Measurements from ENCODE around the gene EEF1AKMT3. TPM values are rescaled to one million over a fixed set of nuclear protein-coding genes. Genes with fewer than 3 reads are reported as not detected.
A peak's percentile ranks its signal among the peaks of the same experiment; 100 is the strongest.

The EEF1AKMT3 gene
- total and polyA plus RNA-seq, 4 donors: 3.6 to 11.5 (median 5.9) TPM

DNA sequence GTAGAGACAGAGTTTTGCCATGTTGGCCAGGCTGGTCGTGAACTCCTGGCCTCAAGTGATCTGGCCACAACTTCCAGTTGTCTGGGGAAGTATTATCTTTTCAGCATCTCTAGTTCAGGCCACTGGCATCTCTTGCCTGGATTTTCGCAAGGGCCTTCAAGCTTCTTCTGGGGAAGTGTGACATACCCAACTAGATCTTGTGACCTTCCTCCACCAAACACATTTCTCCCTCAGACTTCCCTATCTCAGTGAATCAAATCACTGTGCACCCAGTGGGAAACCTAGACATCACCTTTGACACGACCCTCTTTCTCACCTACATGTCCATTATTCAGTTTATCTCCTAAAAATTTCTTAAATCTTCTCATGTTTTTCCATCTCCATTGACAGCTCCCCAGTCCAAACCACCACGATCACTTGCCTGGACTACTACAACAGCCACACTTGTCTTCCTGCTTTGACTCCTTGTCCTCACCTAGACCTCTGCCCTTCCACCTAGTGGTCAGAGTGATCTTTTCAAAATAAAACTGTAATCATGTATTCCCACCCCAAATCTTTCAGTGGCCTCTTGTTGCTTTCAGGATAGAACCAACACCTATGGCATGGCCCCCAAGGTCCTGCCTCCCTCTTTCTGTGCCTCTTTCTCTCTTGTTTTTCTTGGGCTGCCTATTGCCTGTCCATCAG, 3.3 kb downstream of the EEF1AKMT3 start:
- H3K36me3 ChIP-seq (ENCODE audit: control insufficient read depth in 4 of 4, insufficient read depth in 4 of 4, low read length in 4 of 4): peaks cover 1 to 21% (median 4%) of the 10 kb centered on the region in 4 donors
- WGBS, 2 donors: 65 to 73% methylated on average over 4 of the region's 4 CpGs
- H3K9ac ChIP-seq (ENCODE audit: insufficient read depth in 1 of 2, low read length in 2 of 2): no peak overlapping the region
- H3K27ac ChIP-seq (ENCODE audit: low read depth in 1 of 2, low read length in 1 of 2): peak overlapping the region in 1 of 2 donors; percentile 8
- TF ChIP-seq, protein P1, sequence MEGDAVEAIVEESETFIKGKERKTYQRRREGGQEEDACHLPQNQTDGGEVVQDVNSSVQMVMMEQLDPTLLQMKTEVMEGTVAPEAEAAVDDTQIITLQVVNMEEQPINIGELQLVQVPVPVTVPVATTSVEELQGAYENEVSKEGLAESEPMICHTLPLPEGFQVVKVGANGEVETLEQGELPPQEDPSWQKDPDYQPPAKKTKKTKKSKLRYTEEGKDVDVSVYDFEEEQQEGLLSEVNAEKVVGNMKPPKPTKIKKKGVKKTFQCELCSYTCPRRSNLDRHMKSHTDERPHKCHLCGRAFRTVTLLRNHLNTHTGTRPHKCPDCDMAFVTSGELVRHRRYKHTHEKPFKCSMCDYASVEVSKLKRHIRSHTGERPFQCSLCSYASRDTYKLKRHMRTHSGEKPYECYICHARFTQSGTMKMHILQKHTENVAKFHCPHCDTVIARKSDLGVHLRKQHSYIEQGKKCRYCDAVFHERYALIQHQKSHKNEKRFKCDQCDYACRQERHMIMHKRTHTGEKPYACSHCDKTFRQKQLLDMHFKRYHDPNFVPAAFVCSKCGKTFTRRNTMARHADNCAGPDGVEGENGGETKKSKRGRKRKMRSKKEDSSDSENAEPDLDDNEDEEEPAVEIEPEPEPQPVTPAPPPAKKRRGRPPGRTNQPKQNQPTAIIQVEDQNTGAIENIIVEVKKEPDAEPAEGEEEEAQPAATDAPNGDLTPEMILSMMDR (IDR thresholded peaks at IDR 0.05; ENCODE audit: control extremely low read depth, extremely low read depth): no peak
- H3K4me1 ChIP-seq (ENCODE audit: control insufficient read depth in 5 of 5, insufficient read depth in 5 of 5, low read length in 5 of 5): peaks cover 3 to 16% (median 6%) of the 10 kb centered on the region in 5 donors
- H3K4me3 ChIP-seq: no peak overlapping the region
- DNase-seq (no peak), ATAC-seq (ENCODE audit: insufficient read depth, low FRiP score) (no peak)
- H3K9me3 ChIP-seq (ENCODE audit: control insufficient read depth in 4 of 4, insufficient read depth in 3 of 4, low read length in 3 of 4): no peaks in the 10 kb centered on the region
- H3K27me3 ChIP-seq (ENCODE audit: control insufficient read depth in 3 of 3, insufficient read depth in 3 of 3, low read length in 2 of 3): no peaks in the 10 kb centered on the region

DNA sequence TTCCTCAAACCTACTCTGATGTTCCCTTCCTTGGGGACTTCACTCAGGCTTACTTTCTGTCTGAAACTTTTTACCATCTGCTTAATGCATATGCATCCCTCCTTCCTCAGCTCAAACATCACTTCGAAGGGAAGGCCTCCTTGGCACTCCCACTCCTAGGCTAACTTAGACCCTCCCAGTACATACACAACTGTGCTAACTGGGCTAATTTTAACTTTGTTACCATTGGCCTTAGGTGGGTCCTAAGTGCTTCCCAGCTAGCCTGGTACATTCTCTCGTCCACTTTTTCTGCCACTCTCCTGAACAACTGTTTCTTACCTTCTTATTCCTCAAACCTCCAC, 3.8 kb downstream of the EEF1AKMT3 start:
- no peaks in the 10 kb centered on the region for H3K27me3 ChIP-seq (ENCODE audit: control insufficient read depth in 3 of 3, insufficient read depth in 3 of 3, low read length in 2 of 3)
- ATAC-seq (ENCODE audit: insufficient read depth, low FRiP score): no peak
- H3K36me3 ChIP-seq (ENCODE audit: control insufficient read depth in 4 of 4, insufficient read depth in 4 of 4, low read length in 4 of 4): peaks cover 0 to 19% (median 4%) of the 10 kb centered on the region in 4 donors
- peak overlapping the region in 1 of 2 donors; percentile 8 for H3K27ac ChIP-seq (ENCODE audit: low read depth in 1 of 2, low read length in 1 of 2)
- DNase-seq: no peak
- H3K4me1 ChIP-seq (ENCODE audit: control insufficient read depth in 5 of 5, insufficient read depth in 5 of 5, low read length in 5 of 5): peaks cover under 1 to 12% (median 3%) of the 10 kb centered on the region in 5 donors
- 91 to 98% methylated on average over 2 of the region's 2 CpGs for WGBS, 2 donors
- TF ChIP-seq, protein P1 (IDR thresholded peaks at IDR 0.05; ENCODE audit: control extremely low read depth, extremely low read depth): no peak
- no peak overlapping the region for H3K9ac ChIP-seq (ENCODE audit: insufficient read depth in 1 of 2, low read length in 2 of 2)
- no peak overlapping the region for H3K4me3 ChIP-seq
- H3K9me3 ChIP-seq (ENCODE audit: control insufficient read depth in 4 of 4, insufficient read depth in 3 of 4, low read length in 3 of 4): no peaks in the 10 kb centered on the region

DNA sequence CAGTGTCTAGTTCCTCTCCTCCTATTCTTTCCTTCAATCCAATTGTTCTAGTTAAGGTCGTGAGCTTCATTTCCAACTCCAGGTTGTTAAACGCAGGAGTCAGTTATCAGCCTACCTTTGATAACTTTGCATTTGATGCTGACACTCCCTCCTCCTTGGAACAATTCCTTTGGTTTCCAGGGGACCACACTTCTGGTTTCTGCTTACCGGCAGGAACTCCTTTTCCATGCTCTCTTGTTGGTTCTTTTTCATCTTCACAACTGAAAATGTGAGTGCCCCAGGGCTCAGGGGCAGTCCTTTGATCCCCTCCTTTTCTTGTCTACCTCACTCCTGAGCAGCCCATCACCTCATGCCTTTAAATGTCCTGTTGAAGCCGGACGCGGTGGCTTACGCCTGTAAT, 5.0 kb downstream of the EEF1AKMT3 start:
- Histone ChIP-seq H3K27me3 (ENCODE audit: control insufficient read depth in 3 of 3, insufficient read depth in 3 of 3, low read length in 2 of 3) (no peaks in the 10 kb centered on the region), H3K27ac (ENCODE audit: low read depth in 1 of 2, low read length in 1 of 2) (no peak overlapping the region), H3K4me3 (no peak overlapping the region), H3K9ac (ENCODE audit: insufficient read depth in 1 of 2, low read length in 2 of 2) (no peak overlapping the region), H3K4me1 (ENCODE audit: control insufficient read depth in 5 of 5, insufficient read depth in 5 of 5, low read length in 5 of 5) (peaks cover 0 to 5% (median 0%) of the 10 kb centered on the region in 5 donors), H3K9me3 (ENCODE audit: control insufficient read depth in 4 of 4, insufficient read depth in 3 of 4, low read length in 3 of 4) (no peaks in the 10 kb centered on the region), H3K36me3 (ENCODE audit: control insufficient read depth in 4 of 4, insufficient read depth in 4 of 4, low read length in 4 of 4) (peaks cover 0 to 19% (median 4%) of the 10 kb centered on the region in 4 donors)
- TF ChIP-seq, protein P1 (IDR thresholded peaks at IDR 0.05; ENCODE audit: control extremely low read depth, extremely low read depth): no peak
- DNase-seq (no peak), ATAC-seq (ENCODE audit: insufficient read depth, low FRiP score) (no peak)
- WGBS, 2 donors: 94 to 95% methylated on average over 7 of the region's 7 CpGs

All from lung (tissue), 12 donors.